Measurements from ENCODE around the gene CSNK1A1.
"Not testable (repeated sequence)": the region's sequence is repeated elsewhere in the genome, so short reads cannot be mapped to it uniquely, and the experiment has no call there.

CSNK1A1 gene

GRCh38 chr5:149490599-149491485, 60.4 kb downstream of the CSNK1A1 start:
- no peak for DNase-seq (ENCODE audit: low read depth)

- DNase-seq (ENCODE audit: low read depth) = no peak
Measured at GRCh38 chr5:149489605-149490037, 61.6 kb downstream of the CSNK1A1 start.

GRCh38 chr5:149488645-149489306, 62.5 kb downstream of the CSNK1A1 start:
- DNase-seq (ENCODE audit: low read depth) = no peak

GRCh38 chr5:149487672-149488071, 63.6 kb downstream of the CSNK1A1 start:
- DNase-seq (ENCODE audit: low read depth) = no peak

GRCh38 chr5:149486726-149487635, 64.3 kb downstream of the CSNK1A1 start:
- no peak for DNase-seq (ENCODE audit: low read depth)

GRCh38 chr5:149485655-149486615, 65.3 kb downstream of the CSNK1A1 start:
- no peak for DNase-seq (ENCODE audit: low read depth)

- no peak for DNase-seq (ENCODE audit: low read depth)
Measured at GRCh38 chr5:149481485-149481884, 69.8 kb downstream of the CSNK1A1 start.

GRCh38 chr5:149478761-149479160, 72.5 kb downstream of the CSNK1A1 start:
- no peak for DNase-seq (ENCODE audit: low read depth)

GRCh38 chr5:149475777-149476176, 75.5 kb downstream of the CSNK1A1 start:
- no peak for DNase-seq (ENCODE audit: low read depth)

GRCh38 chr5:149474198-149474597, 77.0 kb downstream of the CSNK1A1 start:
- no peak for DNase-seq (ENCODE audit: low read depth)

GRCh38 chr5:149473441-149473840, 77.8 kb downstream of the CSNK1A1 start:
- no peak for DNase-seq (ENCODE audit: low read depth)

- no peak for DNase-seq (ENCODE audit: low read depth)
Measured at GRCh38 chr5:149472399-149472798, 78.8 kb downstream of the CSNK1A1 start.

- no peak for DNase-seq (ENCODE audit: low read depth)
Measured at GRCh38 chr5:149471406-149472183, 79.6 kb downstream of the CSNK1A1 start.

GRCh38 chr5:149470942-149471341, 80.3 kb downstream of the CSNK1A1 start:
- DNase-seq (ENCODE audit: low read depth) = no peak

GRCh38 chr5:149466457-149466972, 84.7 kb downstream of the CSNK1A1 start:
- no peak for DNase-seq (ENCODE audit: low read depth)

- DNase-seq (ENCODE audit: low read depth) = no peak
Measured at GRCh38 chr5:149464796-149465489, 86.3 kb downstream of the CSNK1A1 start.

- DNase-seq (ENCODE audit: low read depth) = not testable (repeated sequence)
Measured at GRCh38 chr5:149461907-149462306, 89.3 kb downstream of the CSNK1A1 start.

- DNase-seq (ENCODE audit: low read depth) = no peak
Measured at GRCh38 chr5:149459891-149460290, 91.3 kb downstream of the CSNK1A1 start.

GRCh38 chr5:149457393-149457763, 93.9 kb downstream of the CSNK1A1 start:
- no peak for DNase-seq (ENCODE audit: low read depth)
